PC-9 (cell line): ENCODE results near the gene JDP2.

Source experiments
- EZH2 ChIP-seq: fragments of 200-600 bp; sonication (generic); IDR thresholded peaks from 2 replicates; pipeline ENCODE4 v1.8.0; 2017; ENCODE audit warnings: antibody characterized with exemption, low read depth
- TF ChIP-seq, protein P1 (sequence below): fragments of 200-600 bp; sonication (generic); conservative IDR thresholded peaks from 2 replicates; pipeline ENCODE4 v1.6.1; 2017; ENCODE audit warnings: mixed run types, antibody characterized with exemption, mild to moderate bottlenecking, moderate library complexity

DNA sequence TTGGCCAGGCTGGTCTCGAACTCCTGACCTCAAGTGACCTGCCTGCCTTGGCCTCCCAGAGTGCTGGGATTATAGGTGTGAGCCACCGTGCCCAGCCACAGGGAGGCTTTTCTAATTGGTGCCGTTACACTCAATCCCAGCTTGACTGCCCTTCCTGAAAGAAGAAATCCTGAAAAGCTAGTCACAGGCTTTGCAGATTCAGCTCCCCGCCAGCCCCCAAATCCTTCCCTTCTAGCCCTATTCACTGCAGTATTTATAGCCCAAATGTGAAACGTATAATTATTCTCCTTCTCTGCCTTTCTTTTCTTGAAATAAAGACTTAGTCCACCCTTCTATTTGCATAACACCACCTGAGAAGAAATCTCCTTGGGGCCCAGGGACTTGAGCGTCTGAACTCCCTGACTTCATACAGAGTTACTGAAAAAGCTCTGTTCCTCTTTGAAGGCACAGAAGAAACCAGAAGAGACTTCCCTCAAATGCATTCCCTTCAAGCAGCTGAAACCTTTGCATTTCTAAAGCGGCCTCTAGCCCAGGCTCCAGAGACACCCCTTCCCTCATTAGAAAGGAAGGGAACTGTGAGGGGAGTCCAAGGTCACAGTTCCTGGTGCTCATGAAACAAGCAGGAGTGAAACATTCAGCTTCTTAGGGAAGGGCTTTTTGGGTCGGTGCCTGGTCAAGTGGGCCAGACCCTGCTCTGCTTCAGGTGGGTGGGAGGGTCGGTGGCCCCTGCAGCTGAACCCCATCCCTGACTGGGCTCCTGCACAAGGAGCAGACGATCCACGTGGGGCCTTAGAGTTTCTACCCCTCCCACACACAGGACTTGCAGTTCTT, 52.2 kb downstream of the JDP2 start:
- TF ChIP-seq, protein P1, sequence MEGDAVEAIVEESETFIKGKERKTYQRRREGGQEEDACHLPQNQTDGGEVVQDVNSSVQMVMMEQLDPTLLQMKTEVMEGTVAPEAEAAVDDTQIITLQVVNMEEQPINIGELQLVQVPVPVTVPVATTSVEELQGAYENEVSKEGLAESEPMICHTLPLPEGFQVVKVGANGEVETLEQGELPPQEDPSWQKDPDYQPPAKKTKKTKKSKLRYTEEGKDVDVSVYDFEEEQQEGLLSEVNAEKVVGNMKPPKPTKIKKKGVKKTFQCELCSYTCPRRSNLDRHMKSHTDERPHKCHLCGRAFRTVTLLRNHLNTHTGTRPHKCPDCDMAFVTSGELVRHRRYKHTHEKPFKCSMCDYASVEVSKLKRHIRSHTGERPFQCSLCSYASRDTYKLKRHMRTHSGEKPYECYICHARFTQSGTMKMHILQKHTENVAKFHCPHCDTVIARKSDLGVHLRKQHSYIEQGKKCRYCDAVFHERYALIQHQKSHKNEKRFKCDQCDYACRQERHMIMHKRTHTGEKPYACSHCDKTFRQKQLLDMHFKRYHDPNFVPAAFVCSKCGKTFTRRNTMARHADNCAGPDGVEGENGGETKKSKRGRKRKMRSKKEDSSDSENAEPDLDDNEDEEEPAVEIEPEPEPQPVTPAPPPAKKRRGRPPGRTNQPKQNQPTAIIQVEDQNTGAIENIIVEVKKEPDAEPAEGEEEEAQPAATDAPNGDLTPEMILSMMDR = no peak
- TF ChIP-seq EZH2 = no peak
